Left lung (tissue), 10 donors: Measurements from ENCODE around the gene TRIL. TPM values are rescaled to one million over a fixed set of nuclear protein-coding genes. Genes with fewer than 3 reads are reported as not detected.

Experiments
- ATAC-seq: fragments of 200-7000 bp; cut with Tn5 transposase; one replicate; pipeline ENCODE4 v1.9.1; 2020; ENCODE audit warnings: moderate library complexity
- DNase-seq, 4 donors: peaks; one replicate each; pipeline ENCODE4 v3.0.0-alpha.2; 2013 to 2020
- H3K27ac ChIP-seq, 2 donors: fragments of 200-600 bp; sonication (generic) in 1 of 2; one replicate each; pipeline versions ENCODE4 v1.5.0 to v1.8.0; 2020 to 2021
- H3K27me3 ChIP-seq, 2 donors: fragments of 200-600 bp; sonication (generic) in 1 of 2; one replicate each; pipeline versions ENCODE4 v1.5.0 to v1.8.0; 2020 to 2021
- H3K36me3 ChIP-seq, 2 donors: fragments of 200-600 bp; sonication (generic) in 1 of 2; one replicate each; pipeline versions ENCODE4 v1.5.0 to v1.8.0; 2020 to 2021
- H3K4me1 ChIP-seq, 2 donors: fragments of 200-600 bp; one replicate each; pipeline ENCODE4 v1.8.0; 2021
- H3K4me3 ChIP-seq, 2 donors: fragments of 200-600 bp; sonication (generic) in 1 of 2; one replicate each; pipeline versions ENCODE4 v1.5.0 to v1.8.0; 2020 to 2021; ENCODE audit warnings: mild to moderate bottlenecking in 1 of 2
- H3K9me3 ChIP-seq, 2 donors: fragments of 200-600 bp; sonication (generic) in 1 of 2; one replicate each; pipeline versions ENCODE4 v1.5.0 to v1.8.0; 2020 to 2021
- intact Hi-C, 2 donors: fragments of 100-400 bp; cut with DNase I; formaldehyde crosslinking; loops; one replicate each; pipeline versions ENCODE4 v1.11.2 to v1.14.2; 2022
- polyA plus RNA-seq, 6 donors: library from polyadenylated mRNA; unstranded; fragments of 120-200 nt; gene quantifications; one replicate each; pipeline ENCODE4 v1.2.1, GENCODE V29; 2013; ENCODE audit not compliant: insufficient read length in 6 of 6
- total RNA-seq, 2 donors: library from RNA; stranded (reverse); fragmentation: NEBNext Ultra II Directional; extraction: Animal tissue kit (Norgen Biotek cat#: 25700); gene quantifications; one replicate each; pipeline ENCODE4 v1.2.1, GENCODE V29; 2021
- TF ChIP-seq, protein P1 (sequence below), 2 donors: fragments of 200-600 bp; sonication (generic) in 1 of 2; IDR thresholded peaks; one replicate each; pipeline versions ENCODE4 v1.5.0 to v1.8.0; 2021; ENCODE audit warnings: antibody characterized with exemption in 2 of 2
- donor health status: DM: no; HTN: yes; CAD: no.
- donor health status: DM: no; HTN: no; CAD: no.

The TRIL gene
- total and polyA plus RNA-seq, 8 donors, result 2.9 to 58.2 (median 48.7) TPM

DNA sequence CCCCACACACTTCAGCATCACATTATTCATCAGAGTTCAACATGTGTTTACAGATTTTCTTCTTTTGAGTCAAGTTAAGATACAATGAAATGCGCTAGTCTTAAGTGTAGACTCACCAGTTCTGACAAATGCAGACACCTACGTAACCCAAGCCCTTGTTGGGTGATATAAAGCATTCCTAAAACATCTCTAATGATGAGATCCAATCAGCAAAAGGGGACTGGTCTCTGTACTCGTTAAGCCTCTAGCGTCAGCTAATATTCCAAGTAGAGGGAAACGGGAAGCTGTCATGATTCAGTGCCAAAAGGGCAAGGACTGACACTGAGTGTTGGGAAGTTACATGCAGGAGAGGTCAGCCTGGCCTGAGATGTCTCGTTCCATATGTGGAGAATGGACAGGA lies 38.7 kb upstream of the TRIL start:
- TF ChIP-seq, protein P1, sequence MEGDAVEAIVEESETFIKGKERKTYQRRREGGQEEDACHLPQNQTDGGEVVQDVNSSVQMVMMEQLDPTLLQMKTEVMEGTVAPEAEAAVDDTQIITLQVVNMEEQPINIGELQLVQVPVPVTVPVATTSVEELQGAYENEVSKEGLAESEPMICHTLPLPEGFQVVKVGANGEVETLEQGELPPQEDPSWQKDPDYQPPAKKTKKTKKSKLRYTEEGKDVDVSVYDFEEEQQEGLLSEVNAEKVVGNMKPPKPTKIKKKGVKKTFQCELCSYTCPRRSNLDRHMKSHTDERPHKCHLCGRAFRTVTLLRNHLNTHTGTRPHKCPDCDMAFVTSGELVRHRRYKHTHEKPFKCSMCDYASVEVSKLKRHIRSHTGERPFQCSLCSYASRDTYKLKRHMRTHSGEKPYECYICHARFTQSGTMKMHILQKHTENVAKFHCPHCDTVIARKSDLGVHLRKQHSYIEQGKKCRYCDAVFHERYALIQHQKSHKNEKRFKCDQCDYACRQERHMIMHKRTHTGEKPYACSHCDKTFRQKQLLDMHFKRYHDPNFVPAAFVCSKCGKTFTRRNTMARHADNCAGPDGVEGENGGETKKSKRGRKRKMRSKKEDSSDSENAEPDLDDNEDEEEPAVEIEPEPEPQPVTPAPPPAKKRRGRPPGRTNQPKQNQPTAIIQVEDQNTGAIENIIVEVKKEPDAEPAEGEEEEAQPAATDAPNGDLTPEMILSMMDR (IDR thresholded peaks at IDR 0.05), result no peak
- Histone ChIP-seq H3K36me3 (no peaks in the 10 kb centered on the region), H3K4me3 (no peak overlapping the region), H3K9me3 (no peaks in the 10 kb centered on the region), H3K27ac (no peak overlapping the region), H3K27me3 (no peaks in the 10 kb centered on the region), H3K4me1 (no peaks in the 10 kb centered on the region)
- DNase-seq, result no peak
- intact Hi-C loops, result no loop called here
- ATAC-seq, result no peak

DNA sequence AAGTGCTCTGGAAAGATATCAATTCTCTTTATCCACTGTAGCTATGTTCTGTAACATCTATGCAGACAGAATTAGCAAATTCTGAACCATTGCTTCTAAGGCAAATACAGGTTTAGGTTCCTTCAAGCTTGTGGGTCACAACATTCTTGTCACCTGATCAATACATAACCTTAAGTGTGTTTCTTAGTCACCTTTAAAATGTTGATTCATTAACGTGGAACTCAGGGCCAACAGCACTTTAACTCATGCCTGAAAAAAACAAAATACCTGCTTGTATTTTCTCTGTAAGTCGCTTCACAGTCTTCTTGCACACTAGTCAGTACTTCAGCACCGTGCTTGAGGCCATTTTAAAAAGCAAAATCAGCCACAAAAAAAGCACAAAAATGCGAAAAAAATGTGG lies 35.2 kb upstream of the TRIL start:
- Histone ChIP-seq H3K9me3 (no peaks in the 10 kb centered on the region), H3K27ac (no peak overlapping the region), H3K27me3 (no peaks in the 10 kb centered on the region), H3K4me3 (no peak overlapping the region), H3K36me3 (no peaks in the 10 kb centered on the region), H3K4me1 (no peaks in the 10 kb centered on the region)
- ATAC-seq (no peak), DNase-seq (no peak)
- TF ChIP-seq, protein P1 (IDR thresholded peaks at IDR 0.05), result no peak
- intact Hi-C loops, result no loop called here

DNA sequence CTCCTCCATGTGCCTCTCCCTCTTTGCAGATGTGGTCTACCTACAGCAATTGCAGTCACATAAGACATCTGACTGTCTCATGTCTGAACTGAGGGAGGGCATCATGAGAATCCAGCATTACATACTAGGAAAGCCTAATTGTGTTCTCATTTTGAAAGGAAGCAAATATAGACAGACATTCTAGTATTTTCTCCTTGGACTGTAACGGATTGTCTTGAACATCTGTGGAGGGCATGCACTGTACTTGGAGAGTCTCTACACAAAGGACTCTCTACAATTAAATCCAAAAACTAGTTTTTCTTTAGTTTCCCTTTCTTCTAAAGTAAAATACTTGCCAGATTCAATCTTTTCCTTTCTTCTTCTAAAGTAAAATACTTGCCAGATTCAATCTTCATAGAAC lies 34.7 kb upstream of the TRIL start:
- H3K4me3 ChIP-seq, result no peak overlapping the region
- TF ChIP-seq, protein P1 (IDR thresholded peaks at IDR 0.05), result no peak
- DNase-seq (no peak), ATAC-seq (no peak)
- H3K36me3 ChIP-seq, result no peaks in the 10 kb centered on the region
- no peak overlapping the region for H3K27ac ChIP-seq
- no peaks in the 10 kb centered on the region for H3K27me3 ChIP-seq
- H3K9me3 ChIP-seq, result no peaks in the 10 kb centered on the region
- H3K4me1 ChIP-seq, result no peaks in the 10 kb centered on the region
- intact Hi-C loops, result no loop called here

DNA sequence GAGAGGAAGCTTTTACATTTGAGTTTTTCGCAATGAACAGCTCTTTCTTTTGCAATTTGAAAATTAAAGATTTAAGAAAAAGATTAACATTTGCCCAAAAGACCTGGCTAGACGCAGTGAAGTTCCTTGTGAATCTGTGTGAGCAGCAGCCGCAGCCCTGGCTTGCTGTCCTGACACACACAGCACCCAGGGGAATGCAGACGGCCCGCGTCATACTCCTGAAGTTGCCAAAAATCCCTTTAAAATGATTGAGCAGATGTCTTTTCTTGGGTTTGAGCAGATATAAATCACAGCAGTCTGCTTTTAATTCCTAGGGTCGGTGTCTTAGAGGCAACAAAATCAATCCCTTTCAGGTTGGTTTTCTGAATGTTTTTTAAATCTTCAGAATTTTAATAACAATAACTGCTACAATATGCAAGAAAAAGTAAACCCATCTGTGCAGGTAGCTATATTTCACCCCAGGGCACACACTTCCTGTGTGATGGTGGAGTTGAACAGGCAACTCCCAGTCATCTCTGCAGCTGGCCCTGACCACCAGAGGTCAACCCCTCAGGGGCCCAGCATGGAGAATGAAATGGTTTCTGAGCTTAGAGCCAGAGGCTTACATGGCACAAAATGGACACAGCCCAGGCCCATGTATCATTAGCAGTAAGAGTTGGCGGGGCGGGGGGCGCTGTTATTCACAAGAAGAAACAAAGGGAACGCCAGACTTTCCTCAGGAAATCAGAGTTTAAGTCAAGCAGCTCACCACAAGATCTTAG lies 32.2 kb upstream of the TRIL start:
- intact Hi-C loops, result no loop called here
- TF ChIP-seq, protein P1 (IDR thresholded peaks at IDR 0.05), result no peak

DNA sequence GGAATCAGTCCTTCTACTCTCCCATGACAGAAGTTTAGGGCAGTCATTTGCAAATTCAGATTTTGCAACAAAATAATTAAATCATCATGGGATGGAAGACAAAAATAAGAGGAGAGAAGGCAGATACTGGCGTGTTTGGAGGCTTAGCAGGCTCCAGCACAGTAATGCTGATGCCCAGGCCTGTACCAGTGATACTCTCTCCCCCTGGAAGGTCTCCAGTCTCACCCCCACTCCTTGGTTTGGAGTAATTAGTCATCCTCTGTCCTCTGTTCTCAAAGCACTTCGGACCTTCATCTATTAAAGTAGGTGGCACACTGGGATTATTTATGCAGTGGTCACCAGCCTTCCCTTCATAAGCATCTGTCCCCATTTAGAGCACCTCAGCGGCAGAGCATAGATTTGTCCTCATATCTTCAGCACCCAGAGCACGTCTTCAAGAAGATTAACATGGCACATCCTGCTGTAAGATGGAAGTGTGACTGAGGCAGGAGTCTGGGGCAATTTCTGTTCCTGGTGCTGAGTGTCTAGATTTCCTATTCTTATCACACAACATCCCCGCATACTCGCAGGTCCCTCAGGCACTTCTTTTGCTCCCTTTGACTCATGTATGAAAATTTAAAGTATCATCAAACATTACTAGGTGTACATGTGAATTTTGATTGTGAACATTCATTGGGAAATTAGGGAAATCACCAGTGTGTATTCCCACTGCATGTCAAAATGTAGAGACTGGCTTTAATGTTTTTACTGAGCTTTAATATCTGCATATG lies 31.3 kb upstream of the TRIL start:
- Histone ChIP-seq H3K4me3 (no peak overlapping the region), H3K36me3 (no peaks in the 10 kb centered on the region), H3K27me3 (no peaks in the 10 kb centered on the region), H3K27ac (no peak overlapping the region), H3K9me3 (no peaks in the 10 kb centered on the region), H3K4me1 (peaks cover 18 to 27% of the 10 kb centered on the region in 2 donors)
- intact Hi-C loops, result no loop called here
- no peak for ATAC-seq
- no peak for DNase-seq
- TF ChIP-seq, protein P1 (IDR thresholded peaks at IDR 0.05), result no peak

More for the DNA sequence above, 32.2 kb upstream of the TRIL start:
- ATAC-seq, result no peak
- Histone ChIP-seq H3K36me3 (no peaks in the 10 kb centered on the region), H3K4me3 (no peak overlapping the region), H3K4me1 (peaks cover 9 to 17% of the 10 kb centered on the region in 2 donors), H3K27ac (no peak overlapping the region), H3K27me3 (no peaks in the 10 kb centered on the region), H3K9me3 (no peaks in the 10 kb centered on the region)
- DNase-seq, result no peak
